Panc1 (cell line): Measurements from ENCODE around the gene STAT5A.

Experiments used
- CTCF ChIP-seq: fragments of 450-650 bp; IDR thresholded peaks from 2 replicates; pipeline ENCODE4 v1.5.1; 2017; ENCODE audit warnings: mild to moderate bottlenecking
- POLR2AphosphoS5 ChIP-seq: IDR thresholded peaks from 2 replicates; pipeline ENCODE4 v1.6.1; 2012; ENCODE audit warnings: mild to moderate bottlenecking, low read depth, low read length, moderate library complexity
- TCF7L2 ChIP-seq: IDR thresholded peaks from 2 replicates; pipeline ENCODE4 v1.6.1; 2011; ENCODE audit warnings: mild to moderate bottlenecking, low read depth, low read length, inconsistent platforms

DNA sequence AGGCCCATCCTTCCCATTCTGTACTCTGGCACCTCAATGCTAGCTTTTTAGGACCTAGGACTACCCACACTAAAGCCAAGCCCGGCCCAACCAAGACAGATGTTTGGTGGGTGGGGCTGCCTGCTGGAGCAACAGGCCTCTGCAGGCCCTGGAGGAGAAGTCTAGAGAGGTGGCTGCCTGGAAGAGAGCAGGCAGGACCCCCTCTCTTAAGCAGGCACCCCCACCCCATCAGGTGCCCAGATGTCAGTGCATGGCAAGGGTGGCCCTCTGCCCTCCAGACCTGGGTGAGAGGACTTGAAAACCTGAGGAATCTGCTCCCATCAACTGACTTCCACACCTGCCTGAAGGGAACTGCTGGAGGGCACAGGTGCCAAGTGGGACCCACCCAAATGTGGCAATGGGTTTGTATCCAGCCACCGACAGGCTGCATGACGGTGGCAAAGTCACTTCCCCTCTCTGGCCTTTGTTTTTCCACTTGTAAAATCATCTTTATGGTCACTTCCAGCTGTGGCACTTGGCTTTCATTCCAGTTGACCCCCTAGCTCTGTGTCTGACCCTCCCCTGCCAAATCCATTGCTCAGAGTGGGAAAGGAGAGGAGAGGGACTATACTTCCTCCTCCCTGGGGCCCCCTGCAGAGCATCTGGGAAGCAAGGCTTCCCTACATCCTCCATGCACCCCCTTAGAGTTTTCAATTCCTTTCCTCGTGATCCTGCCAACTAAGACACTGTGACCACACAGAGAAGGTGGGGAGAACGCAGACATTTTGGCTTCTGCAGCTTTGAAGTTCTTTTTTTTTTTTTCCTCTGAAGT lies 1.7 kb upstream of the STAT5A start:
- TF ChIP-seq CTCF = no peak
- no peak for TF ChIP-seq TCF7L2
- TF ChIP-seq POLR2AphosphoS5 = no peak
